ENCODE measurements around the gene CAPN9. TPM values are rescaled to one million over a fixed set of nuclear protein-coding genes. Genes with fewer than 3 reads are reported as not detected.

CAPN9 gene
- total and polyA plus RNA-seq, 2 donors (not counting 3 experiments of a cell fraction or from before 2014, with no cell fraction given), result not detected

- Histone ChIP-seq H3K4me3 (replicated peaks in 1 of 3; ENCODE audit: insufficient read depth in 1 of 3, low read depth in 1 of 3, low read length in 3 of 3) (no peak overlapping the region), H3K79me2 (ENCODE audit: control insufficient read depth, insufficient read depth, low read length) (no peaks in the 10 kb centered on the region), H3K4me2 (ENCODE audit: insufficient read depth, low read length) (no peak overlapping the region), H3K27ac (ENCODE audit: insufficient read depth, low read depth, low read length) (no peak overlapping the region), H3K9me1 (replicated peaks; ENCODE audit: control insufficient read depth, extremely low read depth, insufficient read depth, low read length) (no peaks in the 10 kb centered on the region), H2AFZ (ENCODE audit: low read depth, low read length) (no peak overlapping the region), H3K27me3 (ENCODE audit: control insufficient read depth in 2 of 2, insufficient read depth in 2 of 2, low read length in 2 of 2) (no peaks in the 10 kb centered on the region), H3K4me1 (ENCODE audit: control insufficient read depth, extremely low read depth, insufficient read depth, low read length) (no peaks in the 10 kb centered on the region), H3K36me3 (ENCODE audit: control insufficient read depth in 2 of 2, extremely low read depth in 1 of 2, insufficient read depth in 2 of 2, low read length in 2 of 2) (no peaks in the 10 kb centered on the region), H4K20me1 (replicated peaks; ENCODE audit: control insufficient read depth, extremely low read depth, insufficient read depth, low read length) (no peaks in the 10 kb centered on the region), H3K9ac (replicated peaks; ENCODE audit: extremely low read depth, insufficient read depth, low read length) (no peak overlapping the region), H3K9me3 (replicated peaks; ENCODE audit: control insufficient read depth, insufficient read depth, low read length) (no peaks in the 10 kb centered on the region)
- POLR2A ChIA-PET, result no interaction called here
- DNase-seq (ENCODE audit: low read depth, low spot score) (no peak), FAIRE-seq (no peak)
- BruUV-seq (replicated peaks), result no TSS peak
- dilution Hi-C loops (cut with MboI; ENCODE audit: extremely low pct_ligation_motif_present, low sequenced_read_pairs), result no loop called here
- CTCF ChIA-PET, result no interaction called here
- no peak for TF ChIP-seq GATA2 (IDR thresholded peaks at IDR 0.05; ENCODE audit: insufficient read depth, insufficient read length, low read depth, low read length)
- intact Hi-C loops (cut with micrococcal nuclease), result no loop called here
Observed at GRCh38 chr1:230739564-230740290, 7.5 kb upstream of the CAPN9 start.

GRCh38 chr1:230743899-230744298 is 3.3 kb upstream of the CAPN9 start:
- H3K27ac ChIP-seq (ENCODE audit: insufficient read depth, low read depth, low read length), result no peak overlapping the region
- CTCF ChIA-PET, result no interaction called here
- no peaks in the 10 kb centered on the region for H3K9me3 ChIP-seq (replicated peaks; ENCODE audit: control insufficient read depth, insufficient read depth, low read length)
- H3K36me3 ChIP-seq (ENCODE audit: control insufficient read depth in 2 of 2, extremely low read depth in 1 of 2, insufficient read depth in 2 of 2, low read length in 2 of 2), result no peaks in the 10 kb centered on the region
- FAIRE-seq (no peak), DNase-seq (ENCODE audit: low read depth, low spot score) (no peak)
- no peak overlapping the region for H2AFZ ChIP-seq (ENCODE audit: low read depth, low read length)
- H3K4me1 ChIP-seq (ENCODE audit: control insufficient read depth, extremely low read depth, insufficient read depth, low read length), result no peaks in the 10 kb centered on the region
- no peaks in the 10 kb centered on the region for H4K20me1 ChIP-seq (replicated peaks; ENCODE audit: control insufficient read depth, extremely low read depth, insufficient read depth, low read length)
- dilution Hi-C loops (cut with MboI; ENCODE audit: extremely low pct_ligation_motif_present, low sequenced_read_pairs) (no loop called here), intact Hi-C loops (cut with micrococcal nuclease) (no loop called here)
- BruUV-seq (replicated peaks), result no TSS peak
- no peaks in the 10 kb centered on the region for H3K27me3 ChIP-seq (ENCODE audit: control insufficient read depth in 2 of 2, insufficient read depth in 2 of 2, low read length in 2 of 2)
- H3K4me2 ChIP-seq (ENCODE audit: insufficient read depth, low read length), result no peak overlapping the region
- no peaks in the 10 kb centered on the region for H3K9me1 ChIP-seq (replicated peaks; ENCODE audit: control insufficient read depth, extremely low read depth, insufficient read depth, low read length)
- POLR2A ChIA-PET, result no interaction called here
- H3K79me2 ChIP-seq (ENCODE audit: control insufficient read depth, insufficient read depth, low read length), result no peaks in the 10 kb centered on the region
- TF ChIP-seq POLR2A (IDR thresholded peaks at IDR 0.05; ENCODE audit: low read depth, low read length) (no peak), FOS (IDR thresholded peaks at IDR 0.05; ENCODE audit: borderline replicate concordance, insufficient read depth, low read length) (no peak), CTCF (IDR thresholded peaks at IDR 0.05; ENCODE audit: extremely low read depth in 1 of 2, insufficient read depth in 1 of 2, low read depth in 1 of 2, low read length in 2 of 2) (no peak), GATA2 (IDR thresholded peaks at IDR 0.05; ENCODE audit: insufficient read depth, insufficient read length, low read depth, low read length) (no peak), EZH2 (IDR thresholded peaks at IDR 0.05; ENCODE audit: borderline replicate concordance, low read depth, low read length, severe bottlenecking) (no peak)
- no peak overlapping the region for H3K9ac ChIP-seq (replicated peaks; ENCODE audit: extremely low read depth, insufficient read depth, low read length)
- no peak overlapping the region for H3K4me3 ChIP-seq (replicated peaks in 1 of 3; ENCODE audit: insufficient read depth in 1 of 3, low read depth in 1 of 3, low read length in 3 of 3)
